GM12873 (cell line): Measurements from ENCODE around the gene MTMR10.

Experiments used
- CTCF ChIP-seq: IDR thresholded peaks from 2 replicates; pipeline ENCODE4 v1.5.1; 2012; ENCODE audit warnings: low read depth, mild to moderate bottlenecking, moderate library complexity, low read length, control low read depth; ENCODE audit not compliant: insufficient read depth; ENCODE audit errors: missing control alignments

The MTMR10 gene

GRCh38 chr15:30978328-30978727, 13.1 kb downstream of the MTMR10 start:
- TF ChIP-seq CTCF, result no peak

DNA sequence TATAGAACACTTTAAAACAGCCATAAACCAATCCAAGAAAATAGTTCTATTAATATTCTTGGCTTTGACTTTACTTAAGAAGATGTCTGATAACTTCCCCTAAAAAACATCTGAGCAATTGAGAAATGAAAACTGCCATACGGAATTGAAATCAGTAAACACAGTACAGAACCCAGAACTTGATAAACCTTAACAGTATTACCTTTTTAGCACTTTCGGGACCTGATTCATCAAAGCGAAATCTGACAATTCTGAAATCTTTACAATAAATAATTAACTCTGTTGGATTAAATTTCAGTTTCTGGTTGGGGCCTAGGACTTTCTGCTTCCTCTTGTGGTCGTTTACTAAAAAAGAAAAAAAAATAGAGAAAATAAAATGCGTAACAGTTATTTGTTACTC, 17.3 kb downstream of the MTMR10 start:
- no peak for TF ChIP-seq CTCF

DNA sequence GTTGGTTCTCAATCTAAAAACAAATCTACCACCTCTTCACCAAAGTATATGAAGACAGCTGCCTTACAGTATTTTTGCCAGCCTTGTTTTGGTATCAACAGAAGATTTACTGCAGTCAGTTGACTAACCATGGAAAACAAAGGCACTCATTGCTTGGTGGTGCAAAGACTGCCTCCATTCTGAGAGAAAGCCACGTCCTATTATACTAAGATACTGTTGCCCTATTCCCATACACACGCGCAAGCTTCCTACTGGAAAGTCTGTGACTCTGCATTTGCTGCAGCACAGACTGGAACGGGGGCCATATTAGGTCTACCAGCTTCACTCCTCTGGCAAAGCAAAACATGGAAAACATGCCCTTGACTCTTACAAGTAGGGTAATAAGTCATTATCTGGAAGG, 18.0 kb downstream of the MTMR10 start:
- no peak for TF ChIP-seq CTCF

GRCh38 chr15:30969724-30970123, 21.7 kb downstream of the MTMR10 start:
- TF ChIP-seq CTCF, result no peak

DNA sequence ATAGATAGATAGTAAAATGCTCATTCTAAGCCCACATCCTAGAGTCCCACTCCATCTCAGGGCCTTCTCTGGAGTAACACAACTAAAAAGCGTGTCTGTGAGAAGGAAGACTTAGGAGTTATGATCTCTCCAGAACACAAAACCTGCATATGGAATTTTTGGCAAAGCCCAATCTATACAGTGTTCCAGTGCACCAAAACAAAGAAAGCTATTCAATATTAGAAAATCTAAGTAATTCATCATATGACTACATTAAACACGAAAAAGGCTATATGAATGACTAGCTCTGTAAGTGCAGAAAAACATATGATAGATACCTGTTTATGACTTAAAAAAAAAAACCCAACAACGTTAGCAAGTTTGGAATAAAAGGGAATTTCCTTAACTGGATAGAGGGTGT, 27.7 kb downstream of the MTMR10 start:
- no peak for TF ChIP-seq CTCF

GRCh38 chr15:30962659-30963058, 28.8 kb downstream of the MTMR10 start:
- no peak for TF ChIP-seq CTCF

DNA sequence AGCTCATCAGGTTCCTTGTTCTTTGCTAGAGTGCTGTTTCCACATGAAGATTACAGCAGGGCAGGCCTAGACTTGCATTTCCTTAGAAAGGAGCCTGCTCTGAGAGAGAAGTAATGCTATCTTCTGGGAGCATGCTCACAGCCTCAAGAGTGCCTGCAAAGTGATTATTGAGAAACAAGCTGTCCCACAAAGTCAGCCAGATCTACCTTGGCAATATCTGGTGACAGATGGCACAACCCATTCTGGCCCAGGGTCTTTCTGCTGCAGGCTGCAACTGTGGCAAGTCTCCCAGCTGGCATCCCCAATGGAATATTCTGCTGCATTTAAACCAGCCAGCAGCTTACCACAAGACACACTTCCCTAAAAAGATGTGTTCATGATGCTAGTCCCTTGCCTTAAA, 29.3 kb downstream of the MTMR10 start:
- no peak for TF ChIP-seq CTCF
